HG03565 (cell line): ENCODE data around the gene C13orf46.

Experiments used
- ATAC-seq: cut with Tn5 transposase; IDR thresholded peaks from one replicate; pipeline ENCODE4 v1.9.1; 2021; ENCODE audit warnings: mild to moderate bottlenecking, moderate library complexity; ENCODE audit not compliant: unreplicated experiment

C13orf46 gene

GRCh38 chr13:113927661-113928581 lies 46.0 kb downstream of the C13orf46 start:
- ATAC-seq = no peak

- ATAC-seq = no peak
These were observed 46.8 kb downstream of the C13orf46 start for GRCh38 chr13:113926951-113927660.

GRCh38 chr13:113926301-113926761 lies 47.5 kb downstream of the C13orf46 start:
- no peak for ATAC-seq

- no peak for ATAC-seq
These were observed 49.5 kb downstream of the C13orf46 start for GRCh38 chr13:113924184-113924901.

GRCh38 chr13:113923376-113924063 lies 50.4 kb downstream of the C13orf46 start:
- ATAC-seq = no peak

GRCh38 chr13:113922412-113923118 lies 51.3 kb downstream of the C13orf46 start:
- ATAC-seq = no peak

GRCh38 chr13:113921763-113922162 lies 52.1 kb downstream of the C13orf46 start:
- no peak for ATAC-seq

- no peak for ATAC-seq
These were observed 53.1 kb downstream of the C13orf46 start for GRCh38 chr13:113920606-113921286.

GRCh38 chr13:113919761-113920559 lies 53.9 kb downstream of the C13orf46 start:
- ATAC-seq = no peak

GRCh38 chr13:113918981-113919701 lies 54.7 kb downstream of the C13orf46 start:
- no peak for ATAC-seq

- ATAC-seq = no peak
These were observed 55.3 kb downstream of the C13orf46 start for GRCh38 chr13:113918580-113918979.

- no peak for ATAC-seq
These were observed 56.1 kb downstream of the C13orf46 start for GRCh38 chr13:113917594-113918371.

GRCh38 chr13:113917096-113917495 lies 56.8 kb downstream of the C13orf46 start:
- ATAC-seq = no peak

GRCh38 chr13:113916330-113916815 lies 57.5 kb downstream of the C13orf46 start:
- no peak for ATAC-seq

GRCh38 chr13:113915786-113916329 lies 58.0 kb downstream of the C13orf46 start:
- ATAC-seq = no peak

GRCh38 chr13:113915012-113915763 lies 58.7 kb downstream of the C13orf46 start:
- ATAC-seq = no peak
